GM19324 (cell line): Measurements from ENCODE around the gene PXDC1.

Experiments used
- ATAC-seq: cut with Tn5 transposase; IDR thresholded peaks from one replicate; pipeline ENCODE4 v1.9.1; 2021; ENCODE audit warnings: mild to moderate bottlenecking, moderate library complexity; ENCODE audit not compliant: unreplicated experiment, low FRiP score

The PXDC1 gene

GRCh38 chr6:3751077-3751729, at the start of gene PXDC1:
TSS of gene PXDC1 (minus strand) at chr6:3751713. CDS start at chr6:3751531, 182 bp downstream.
- peak; percentile 24 for ATAC-seq

DNA sequence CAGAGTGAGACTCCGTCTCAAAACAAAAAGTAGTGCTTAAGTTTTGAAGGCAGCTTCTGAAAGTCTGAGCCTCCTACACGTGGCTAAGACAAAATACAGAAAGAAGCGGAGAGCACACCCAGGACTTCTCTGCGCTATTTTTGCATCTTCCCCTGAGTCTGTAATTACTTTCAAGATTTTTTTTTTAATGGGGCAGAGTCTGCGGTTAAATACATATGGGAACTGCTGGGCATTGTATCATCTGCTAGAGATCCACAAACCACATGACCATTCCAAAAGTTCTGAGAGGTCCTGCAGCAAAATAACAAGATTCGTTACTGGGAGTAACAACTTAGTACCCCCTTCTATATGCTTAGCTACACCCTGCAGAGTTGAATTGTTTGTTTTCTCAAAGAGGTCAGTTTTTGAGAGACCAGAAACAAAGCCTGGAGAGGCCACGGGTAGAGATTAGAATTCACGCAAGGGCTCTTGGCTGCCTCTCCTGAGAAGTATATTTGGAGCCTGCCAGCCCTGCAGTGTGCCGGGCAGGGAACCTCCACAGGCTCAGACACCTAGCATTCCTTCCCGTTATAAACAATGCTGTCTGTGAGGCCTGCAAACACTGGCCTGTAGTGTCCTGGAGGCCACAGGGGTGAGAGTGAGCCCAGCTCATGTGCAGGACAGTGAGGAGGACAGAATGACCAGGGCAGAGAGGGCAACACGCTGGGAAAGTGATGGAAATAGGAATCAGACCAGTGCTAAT, 49.5 kb upstream of the PXDC1 start:
- no peak for ATAC-seq

DNA sequence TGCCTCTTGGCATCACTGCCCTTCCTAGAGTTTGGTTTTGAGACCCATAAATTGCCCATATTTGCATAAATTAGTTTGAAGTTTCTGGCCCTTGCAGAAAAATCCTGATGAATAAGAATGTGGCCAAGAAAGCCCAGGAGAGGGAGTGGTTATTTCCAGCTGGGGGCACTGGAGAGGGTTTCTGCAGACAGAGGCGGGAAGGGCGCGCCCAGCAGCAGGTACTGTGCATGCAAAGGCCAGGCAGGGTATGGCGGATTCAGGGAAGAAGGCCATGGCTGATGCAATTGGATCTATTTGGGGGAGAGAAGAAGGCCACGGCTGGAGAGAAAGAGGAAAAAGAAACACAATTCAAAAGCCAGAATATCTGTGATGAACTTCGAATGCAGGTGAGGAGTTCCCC, 48.2 kb upstream of the PXDC1 start:
- no peak for ATAC-seq

DNA sequence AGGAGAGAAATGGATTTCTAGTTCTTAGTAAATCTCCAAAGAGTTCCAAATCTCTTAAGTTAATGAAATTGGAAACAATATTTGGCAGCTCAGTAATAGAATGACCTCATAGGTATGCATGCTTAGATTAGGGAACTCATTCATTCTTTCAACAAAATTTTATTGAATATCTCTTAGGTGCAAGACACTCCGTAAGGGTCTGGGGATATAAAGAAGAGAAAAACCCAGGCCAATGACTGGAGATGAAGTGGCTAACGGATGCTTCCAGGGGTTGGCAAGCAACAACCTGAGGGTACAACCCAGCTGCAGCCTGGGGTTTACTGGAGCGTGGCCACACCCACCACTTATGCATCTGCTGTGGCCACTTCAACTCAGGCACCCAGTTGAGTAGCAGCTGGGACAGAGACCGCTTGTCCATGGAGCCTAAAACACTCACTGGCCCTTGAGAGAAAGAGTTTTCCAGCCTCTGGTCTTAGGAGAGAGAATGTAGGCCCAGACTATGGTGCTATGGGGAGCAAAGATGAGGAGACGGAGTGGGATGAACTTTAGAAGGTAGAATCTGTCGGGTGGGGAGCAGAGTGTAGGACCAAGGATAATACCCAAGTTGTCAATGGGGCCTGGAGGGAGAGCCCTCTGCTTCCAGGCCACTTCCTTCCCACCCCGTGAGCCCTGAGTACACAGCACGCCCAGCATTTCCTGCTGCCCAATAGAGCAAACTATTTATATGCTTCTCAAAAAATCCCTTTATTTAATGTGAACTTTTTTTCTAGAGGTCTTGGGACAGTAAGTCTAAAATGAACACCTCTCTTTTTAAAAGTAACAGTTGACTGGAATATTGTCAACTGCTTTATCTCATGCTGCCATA, 46.8 kb upstream of the PXDC1 start:
- ATAC-seq = no peak

DNA sequence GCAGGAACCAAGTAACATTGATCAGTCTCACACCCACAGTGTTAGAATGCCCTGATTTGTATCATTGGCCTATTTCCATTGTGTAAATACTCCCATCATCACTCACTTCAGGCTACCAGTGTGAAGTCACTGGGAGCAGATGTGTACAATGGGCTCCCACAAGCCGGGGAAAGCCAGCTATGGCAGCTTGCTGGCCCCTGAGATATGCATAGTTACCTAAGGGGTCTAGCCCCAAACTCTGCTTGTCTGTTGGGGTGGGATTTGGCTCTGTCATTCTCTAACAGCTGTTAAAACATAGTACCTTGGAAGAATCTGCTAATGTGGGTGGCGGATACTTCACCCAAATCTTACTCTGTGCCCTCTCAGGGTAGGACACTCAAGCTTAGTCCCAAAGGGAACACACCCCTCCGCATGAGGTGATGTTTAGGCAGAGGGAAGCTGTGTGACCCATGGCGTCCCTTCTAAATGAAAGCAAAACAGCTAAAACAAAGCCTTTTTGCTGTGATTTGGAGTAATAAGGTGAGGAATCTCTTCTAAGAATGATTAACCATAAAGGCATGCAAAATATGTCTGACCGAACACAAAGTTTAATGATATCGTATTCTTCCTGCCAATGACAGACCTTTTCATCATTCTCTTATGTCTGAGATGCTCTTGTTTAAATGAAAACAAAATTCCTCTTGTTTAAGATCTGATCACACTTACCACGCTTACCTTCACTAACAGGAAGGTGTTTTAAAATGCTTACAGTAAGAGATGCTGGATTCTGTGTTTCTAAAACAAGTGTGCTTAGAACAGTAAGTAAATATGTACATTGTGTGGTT, 45.9 kb upstream of the PXDC1 start:
- no peak for ATAC-seq

DNA sequence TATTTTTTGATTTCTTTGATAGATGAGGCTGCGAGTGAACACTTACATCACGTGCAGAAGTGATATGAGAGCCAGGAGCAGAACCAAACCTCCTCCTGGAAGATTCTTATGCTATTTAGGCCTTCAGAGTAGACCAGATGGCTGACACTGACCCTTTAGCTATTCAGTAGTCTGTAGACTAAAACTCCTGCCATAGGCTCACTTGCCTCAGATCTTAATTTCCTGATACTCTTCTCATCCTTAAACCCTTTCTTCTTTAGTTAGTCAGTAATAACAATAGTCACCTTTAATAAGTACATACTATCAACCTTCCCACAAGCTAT, 45.2 kb upstream of the PXDC1 start:
- no peak for ATAC-seq

GRCh38 chr6:3795836-3796718, 44.6 kb upstream of the PXDC1 start:
- no peak for ATAC-seq

GRCh38 chr6:3794092-3794491, 42.6 kb upstream of the PXDC1 start:
- ATAC-seq = no peak

DNA sequence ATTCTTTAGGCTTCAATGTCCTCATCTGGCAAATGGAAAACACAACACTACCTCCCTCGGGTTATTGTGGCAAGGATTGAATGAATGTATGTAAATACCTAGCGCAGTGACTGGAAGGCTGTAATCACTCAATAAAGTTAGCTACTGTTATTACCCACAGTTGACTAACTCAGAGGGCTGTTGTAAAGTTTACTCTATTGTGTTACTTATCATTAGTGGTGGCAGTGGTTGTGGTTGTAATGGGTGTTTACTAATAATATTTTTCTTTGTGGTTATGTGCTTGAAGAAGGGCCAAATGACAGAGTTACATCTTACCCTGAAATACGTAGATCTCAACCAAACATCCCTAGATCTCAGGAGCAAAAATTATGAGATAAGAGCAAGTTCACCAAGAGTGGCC, 42.0 kb upstream of the PXDC1 start:
- ATAC-seq = no peak

GRCh38 chr6:3791526-3792203, 40.2 kb upstream of the PXDC1 start:
- no peak for ATAC-seq

- ATAC-seq = no peak
Measured at GRCh38 chr6:3789896-3790558, 38.5 kb upstream of the PXDC1 start.

DNA sequence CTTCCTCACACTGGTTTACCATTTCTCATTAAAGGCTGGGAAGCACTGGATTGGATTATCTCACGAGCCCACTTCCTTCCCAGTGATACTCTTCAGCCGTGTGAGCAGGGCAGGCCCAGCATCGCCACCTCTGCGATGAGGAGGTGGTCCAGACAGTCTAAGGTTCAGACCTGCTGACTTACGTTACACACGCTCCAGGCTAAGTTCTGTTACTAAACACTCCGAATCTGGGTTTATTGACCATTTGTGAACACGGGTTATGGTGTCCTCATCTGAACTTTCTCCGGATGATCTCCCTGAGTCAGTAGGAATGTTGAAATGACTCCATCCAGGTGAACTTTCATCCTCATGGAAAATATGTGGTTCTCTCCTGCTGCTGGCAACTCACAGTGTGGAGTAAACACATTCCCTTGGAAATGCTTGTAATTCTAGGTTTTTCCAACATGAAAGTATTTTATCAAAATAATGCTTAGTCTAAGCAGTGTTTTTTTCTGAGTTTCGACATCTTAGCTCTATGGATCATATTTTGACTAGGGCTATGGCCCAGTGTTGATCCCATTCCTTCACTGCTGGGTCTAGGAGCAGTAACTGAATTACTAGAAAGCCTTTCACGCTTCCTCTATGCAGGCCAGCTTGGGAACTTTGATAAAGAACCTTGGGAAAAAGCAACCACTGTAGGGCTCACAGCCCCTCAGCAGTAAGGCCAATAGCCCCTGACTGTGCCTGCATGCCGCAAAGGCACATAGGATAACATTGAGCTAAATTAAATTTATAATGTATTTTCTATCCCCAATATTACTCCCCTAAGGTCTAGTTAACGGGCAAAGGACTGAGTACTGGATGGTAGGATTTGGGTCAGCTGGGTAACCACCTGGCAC, 37.7 kb upstream of the PXDC1 start:
- ATAC-seq = no peak

DNA sequence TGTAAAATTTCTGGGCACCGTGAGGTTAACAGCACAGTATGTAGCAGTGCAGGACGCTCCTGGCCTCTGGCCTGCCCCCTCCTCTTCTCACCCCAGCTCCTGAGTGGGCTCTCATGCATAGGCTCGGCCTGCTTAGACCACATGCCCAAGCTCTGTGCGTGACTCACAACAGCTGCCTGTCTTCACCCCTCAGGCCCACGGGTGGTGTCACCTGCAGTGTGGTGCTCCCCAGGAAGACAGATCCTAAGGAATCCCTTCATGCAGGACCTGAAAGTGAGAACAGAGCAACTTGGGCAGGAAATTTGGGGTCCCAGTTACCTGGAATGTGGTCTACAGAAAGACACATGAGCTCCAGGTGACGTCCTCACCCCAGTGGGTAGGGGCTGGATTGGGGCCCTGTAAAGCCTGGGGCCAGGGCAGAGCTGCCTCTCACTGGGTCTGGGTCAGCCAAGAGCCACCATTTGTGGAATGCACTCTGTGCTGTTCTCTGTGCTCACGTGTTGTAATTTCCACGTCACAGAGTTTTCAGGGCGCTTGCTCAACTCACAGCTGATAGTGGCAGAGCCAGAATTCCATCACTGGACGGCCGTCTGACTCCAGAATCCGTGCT, 37.0 kb upstream of the PXDC1 start:
- no peak for ATAC-seq

- ATAC-seq = no peak
Measured at GRCh38 chr6:3786141-3786540, 34.6 kb upstream of the PXDC1 start.

GRCh38 chr6:3785745-3786098, 34.2 kb upstream of the PXDC1 start:
- ATAC-seq = no peak

DNA sequence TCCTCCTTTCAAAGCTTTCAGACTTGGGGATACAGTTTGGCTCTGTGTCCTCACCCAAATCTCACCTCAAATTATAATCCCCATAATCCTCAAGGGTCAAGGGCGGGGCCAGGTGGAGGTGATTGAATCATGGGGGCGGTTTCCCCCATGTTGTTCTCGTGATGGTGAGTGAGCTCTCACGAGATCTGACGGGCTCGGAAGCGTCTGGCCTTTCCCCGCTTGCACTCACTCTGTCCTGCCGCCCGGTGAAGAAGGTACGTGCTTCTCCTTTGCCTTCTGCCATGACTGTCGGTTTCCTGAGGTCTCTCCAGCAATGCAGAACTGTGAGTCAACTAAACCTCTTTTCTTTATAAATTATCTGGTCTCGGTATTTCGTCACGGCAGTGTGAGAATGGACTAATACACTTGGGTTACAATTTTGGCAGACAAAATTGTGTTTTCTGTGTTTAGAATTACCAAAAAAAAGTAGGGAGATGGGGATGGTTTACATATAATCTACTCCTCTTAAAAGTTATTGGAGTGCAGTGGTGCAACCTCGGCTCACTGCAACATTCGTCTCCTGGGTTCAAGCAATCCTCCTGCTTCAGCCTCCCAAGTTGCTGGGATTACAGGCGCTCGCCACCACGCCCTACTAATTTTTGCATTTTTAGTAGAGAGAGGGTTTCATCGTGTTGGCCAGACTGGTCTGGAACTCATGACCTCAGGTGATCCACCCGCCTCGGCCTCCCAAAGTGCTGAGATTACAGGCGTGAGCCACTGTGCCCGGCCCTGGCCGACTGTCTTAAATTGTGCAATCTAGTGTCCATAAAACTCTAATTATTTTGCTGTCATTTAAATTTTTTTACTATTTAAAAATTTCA, 33.6 kb upstream of the PXDC1 start:
- no peak for ATAC-seq
